NCI-H446 treated with DMSO at 0.1 percent for 48 hours (cell line): ENCODE measurements around the gene GGA1.
"Not testable (repeated sequence)": the region's sequence is repeated elsewhere in the genome, so short reads cannot be mapped to it uniquely, and the experiment has no call there.

ENCODE experiments used
- DNase-seq: peaks from one replicate; lab custom pipeline; 2025; lab: John Stamatoyannopoulos, UW

The GGA1 gene

GRCh38 chr22:37650463-37651136 is 42.0 kb downstream of the GGA1 start:
- no peak for DNase-seq

- no peak for DNase-seq
These were observed 46.1 kb downstream of the GGA1 start for GRCh38 chr22:37654563-37655251.

- no peak for DNase-seq
These were observed 46.6 kb downstream of the GGA1 start for GRCh38 chr22:37655252-37655563.

GRCh38 chr22:37656583-37656982 is 47.9 kb downstream of the GGA1 start:
- not testable (repeated sequence) for DNase-seq

- no peak for DNase-seq
These were observed 49.0 kb downstream of the GGA1 start for GRCh38 chr22:37657590-37658132.

GRCh38 chr22:37658133-37659065 is 49.8 kb downstream of the GGA1 start, which contains the start of gene PDXP:
TSS of gene PDXP (plus strand) at chr22:37658723. CDS start at chr22:37658783, 60 bp downstream.
- peak; percentile 100 for DNase-seq

GRCh38 chr22:37659066-37659896 is 50.6 kb downstream of the GGA1 start:
- no peak for DNase-seq

GRCh38 chr22:37659897-37660708 is 51.5 kb downstream of the GGA1 start:
- no peak for DNase-seq

GRCh38 chr22:37660709-37661045 is 52.0 kb downstream of the GGA1 start:
- no peak for DNase-seq

- peak; percentile 27 for DNase-seq
These were observed 52.7 kb downstream of the GGA1 start for GRCh38 chr22:37661160-37661924.

GRCh38 chr22:37662039-37662438 is 53.4 kb downstream of the GGA1 start:
- DNase-seq = no peak

- no peak for DNase-seq
These were observed 55.0 kb downstream of the GGA1 start for GRCh38 chr22:37663521-37664140.

- no peak for DNase-seq
These were observed 55.8 kb downstream of the GGA1 start for GRCh38 chr22:37664249-37665101.

GRCh38 chr22:37665487-37665886 is 56.9 kb downstream of the GGA1 start:
- DNase-seq = no peak

GRCh38 chr22:37669586-37669985 is 61.0 kb downstream of the GGA1 start:
- no peak for DNase-seq

GRCh38 chr22:37672206-37672919 is 63.7 kb downstream of the GGA1 start:
- DNase-seq = no peak

- DNase-seq = no peak
These were observed 64.4 kb downstream of the GGA1 start for GRCh38 chr22:37672920-37673455.

- DNase-seq = no peak
These were observed 65.6 kb downstream of the GGA1 start for GRCh38 chr22:37674248-37674647.
